HG02798 (cell line): Measurements from ENCODE around the gene C2CD2.

ENCODE experiments used
- ATAC-seq: cut with Tn5 transposase; IDR thresholded peaks from one replicate; pipeline ENCODE4 v1.9.1; 2021; ENCODE audit warnings: mild to moderate bottlenecking; ENCODE audit not compliant: unreplicated experiment, poor library complexity

Gene C2CD2

GRCh38 chr21:41975391-41976272 lies 21.8 kb upstream of the C2CD2 start:
- ATAC-seq: no peak

- no peak for ATAC-seq
These were observed 20.9 kb upstream of the C2CD2 start for GRCh38 chr21:41974752-41975053.

GRCh38 chr21:41973861-41974751 lies 20.3 kb upstream of the C2CD2 start:
- no peak for ATAC-seq

DNA sequence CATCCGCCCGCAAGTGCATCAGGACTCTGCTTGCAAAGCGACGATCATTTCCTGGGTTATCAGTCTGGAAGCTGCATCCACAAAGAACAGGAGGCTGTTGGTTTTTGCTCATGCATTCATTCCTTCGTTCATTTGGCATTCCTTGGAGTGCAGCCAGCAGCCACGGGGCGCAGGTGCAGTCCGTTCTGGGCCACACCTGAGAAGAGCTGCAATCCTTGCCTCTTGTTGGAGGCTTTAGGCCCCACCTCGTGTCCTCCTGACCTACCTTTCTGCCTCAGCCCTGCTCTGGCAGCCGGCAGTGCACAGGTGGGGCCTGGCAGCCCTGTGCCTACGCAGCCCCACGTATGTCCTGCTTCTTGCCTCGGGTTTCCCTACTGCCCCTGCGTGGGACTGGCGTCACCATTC lies 19.6 kb upstream of the C2CD2 start:
- no peak for ATAC-seq

GRCh38 chr21:41972511-41973205 lies 18.8 kb upstream of the C2CD2 start:
- no peak for ATAC-seq

DNA sequence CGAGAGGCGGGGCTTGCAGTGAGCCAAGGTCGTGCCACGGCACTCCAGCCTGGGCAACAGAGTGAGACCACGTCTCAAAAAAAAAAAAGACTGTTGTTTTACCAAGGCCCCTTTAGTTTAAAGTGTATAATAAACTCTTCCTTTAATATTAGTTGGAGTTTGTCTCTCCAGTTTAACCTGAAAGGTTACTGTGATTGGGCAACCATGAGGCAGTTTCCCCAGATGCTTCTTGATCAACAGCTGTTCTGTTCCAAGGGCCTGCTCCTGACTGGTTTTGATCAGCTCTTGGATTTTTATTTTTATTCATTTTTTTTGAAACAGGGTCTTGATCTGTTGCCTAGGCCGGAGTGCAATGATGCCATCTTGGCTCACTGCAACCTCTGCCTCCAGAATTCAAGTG lies 18.1 kb upstream of the C2CD2 start:
- ATAC-seq: no peak

DNA sequence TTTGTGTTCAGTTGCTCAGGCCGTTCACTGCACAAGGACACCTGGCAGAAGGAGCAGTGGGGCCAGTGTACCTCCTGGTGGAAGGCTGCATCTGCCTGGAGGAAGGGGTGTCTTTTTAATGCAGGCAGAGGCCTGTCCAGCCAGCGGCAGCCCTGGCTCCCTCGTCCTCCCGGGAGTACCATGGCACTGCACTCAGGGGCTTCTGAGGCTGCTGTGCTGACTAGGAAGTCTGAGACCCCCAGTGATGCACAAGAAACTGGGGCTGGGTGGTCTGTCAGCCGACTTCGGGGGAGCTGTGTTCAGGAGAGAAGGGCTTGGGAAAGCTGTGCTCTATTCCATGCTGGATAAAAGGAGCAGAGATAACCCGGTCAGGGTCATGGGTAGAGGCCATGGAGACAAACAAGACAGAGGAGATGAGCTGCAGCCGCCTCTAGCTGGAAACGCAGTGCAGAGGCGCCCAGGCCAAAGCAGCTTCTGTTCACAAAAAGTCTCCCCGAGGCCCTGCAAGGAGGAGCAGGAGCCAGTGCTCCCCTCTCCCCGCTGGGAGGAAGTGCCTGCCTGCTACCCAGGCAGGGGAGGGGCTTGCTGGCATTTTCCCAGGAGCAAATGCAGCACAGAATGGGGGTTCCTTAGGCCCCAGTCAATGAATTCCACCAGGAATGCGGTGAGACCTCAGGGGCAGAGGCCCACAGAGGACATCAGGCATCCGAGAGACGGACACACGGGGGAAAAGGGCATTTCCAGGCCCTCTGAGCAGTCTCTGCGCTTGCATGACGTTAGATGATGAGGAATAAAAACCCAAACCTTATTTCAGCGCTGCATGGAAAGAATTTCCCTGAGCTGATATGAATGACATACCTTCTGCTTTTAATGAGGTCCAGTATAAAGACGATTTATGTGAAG lies 17.2 kb upstream of the C2CD2 start:
- no peak for ATAC-seq

DNA sequence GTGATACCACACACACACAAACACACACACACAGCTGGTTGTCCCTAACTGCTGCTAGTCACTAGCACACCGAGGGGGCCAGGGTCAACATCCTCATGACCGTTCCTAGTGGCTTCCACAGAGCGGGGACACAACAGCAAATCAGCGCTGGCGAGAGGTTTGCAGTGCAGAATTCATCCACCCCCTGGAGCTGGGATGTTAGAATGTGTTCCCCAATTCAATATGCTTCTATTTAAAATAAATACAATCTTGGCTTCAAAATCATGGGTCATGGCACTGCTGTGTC lies 16.2 kb upstream of the C2CD2 start:
- ATAC-seq: no peak

DNA sequence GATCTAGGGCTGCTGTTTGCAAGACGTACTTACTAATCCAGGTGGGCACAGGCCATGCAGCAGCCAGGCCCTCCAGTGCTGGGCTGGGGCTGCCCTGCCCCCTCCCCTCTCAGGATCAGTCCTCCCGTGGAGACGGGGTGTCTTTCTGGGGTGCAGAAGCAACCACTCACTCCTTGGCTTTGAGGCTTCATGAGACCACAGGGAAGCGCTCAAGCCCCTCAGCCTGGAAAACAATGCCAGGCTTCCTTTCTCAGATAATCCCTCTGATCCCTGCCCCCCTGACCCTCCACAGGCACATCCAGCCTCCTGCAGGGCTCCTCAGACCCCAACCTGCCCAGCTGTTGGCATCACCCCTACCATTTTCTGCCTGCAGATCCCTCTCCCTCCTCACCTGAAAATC lies 13.9 kb upstream of the C2CD2 start:
- no peak for ATAC-seq

DNA sequence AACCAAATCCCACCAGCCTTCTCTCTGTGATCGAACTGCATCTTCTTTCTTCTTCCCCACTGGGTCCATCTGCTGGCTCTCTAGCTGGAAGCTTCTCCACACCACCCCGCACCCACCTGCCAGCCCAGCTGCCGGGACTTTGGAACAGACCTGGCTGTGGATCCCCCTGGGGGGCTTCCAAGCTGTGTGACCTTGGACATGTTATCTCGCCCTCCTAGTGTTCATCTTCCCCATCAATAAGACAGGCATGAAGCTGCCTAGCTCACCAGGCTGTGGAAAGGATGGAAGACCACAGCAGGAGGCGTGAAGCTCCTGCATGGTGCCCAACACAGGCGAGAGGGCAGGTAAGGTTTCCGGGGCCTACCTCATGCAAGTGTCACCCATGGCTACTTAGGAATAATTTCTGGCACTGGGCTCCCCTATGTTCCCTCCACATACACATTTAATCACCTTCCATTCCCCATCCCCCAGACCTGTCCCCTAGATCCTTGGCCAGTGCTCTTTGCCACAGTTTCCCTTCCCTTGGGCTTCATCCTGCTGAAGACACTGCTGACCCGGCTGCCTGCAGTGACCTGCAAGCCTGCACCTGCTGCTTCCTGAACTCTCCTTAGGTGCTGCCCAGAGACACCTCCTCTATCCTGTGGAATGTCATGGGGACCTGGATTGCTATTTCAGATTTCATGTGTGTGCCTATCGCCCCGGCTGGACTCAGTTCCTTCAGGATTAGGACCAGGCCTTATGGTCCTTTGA lies 13.2 kb upstream of the C2CD2 start:
- ATAC-seq: no peak

DNA sequence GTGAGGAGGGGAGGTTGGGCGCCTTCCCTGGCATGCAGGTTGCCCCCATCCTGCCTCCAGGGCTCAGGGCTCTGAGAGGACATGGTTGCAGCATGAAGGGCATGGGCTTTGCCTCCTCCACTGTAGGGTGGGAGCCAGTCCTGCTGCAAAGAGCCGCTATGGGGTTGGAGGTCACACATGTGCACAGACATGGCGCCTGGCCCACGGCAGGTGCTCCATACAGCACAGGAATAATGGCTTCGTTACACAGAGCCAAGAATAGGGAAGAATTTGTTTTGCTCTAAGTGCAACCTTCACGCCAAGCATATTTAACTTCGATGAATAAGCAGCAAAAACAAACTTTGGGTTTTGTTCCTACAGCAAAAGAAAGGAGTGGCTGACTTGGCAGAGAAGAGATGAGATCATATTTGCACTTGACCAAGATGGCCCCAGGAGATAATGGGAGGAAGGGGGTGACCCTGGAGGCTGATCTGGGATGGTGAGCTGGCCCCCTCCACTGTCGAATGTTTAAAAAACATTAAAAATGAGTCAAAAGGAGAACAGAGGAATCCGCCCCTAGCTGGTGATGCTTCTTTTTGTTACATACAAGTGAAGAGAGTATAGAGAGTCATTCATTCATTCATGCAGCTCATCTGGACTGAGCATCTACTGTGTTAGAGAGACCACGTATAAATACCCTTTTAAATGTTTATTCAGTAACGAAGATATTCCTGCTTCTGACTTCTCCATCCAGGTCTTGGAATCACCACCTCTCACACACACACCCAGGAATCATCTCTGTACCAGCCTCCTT lies 12.4 kb upstream of the C2CD2 start:
- no peak for ATAC-seq

DNA sequence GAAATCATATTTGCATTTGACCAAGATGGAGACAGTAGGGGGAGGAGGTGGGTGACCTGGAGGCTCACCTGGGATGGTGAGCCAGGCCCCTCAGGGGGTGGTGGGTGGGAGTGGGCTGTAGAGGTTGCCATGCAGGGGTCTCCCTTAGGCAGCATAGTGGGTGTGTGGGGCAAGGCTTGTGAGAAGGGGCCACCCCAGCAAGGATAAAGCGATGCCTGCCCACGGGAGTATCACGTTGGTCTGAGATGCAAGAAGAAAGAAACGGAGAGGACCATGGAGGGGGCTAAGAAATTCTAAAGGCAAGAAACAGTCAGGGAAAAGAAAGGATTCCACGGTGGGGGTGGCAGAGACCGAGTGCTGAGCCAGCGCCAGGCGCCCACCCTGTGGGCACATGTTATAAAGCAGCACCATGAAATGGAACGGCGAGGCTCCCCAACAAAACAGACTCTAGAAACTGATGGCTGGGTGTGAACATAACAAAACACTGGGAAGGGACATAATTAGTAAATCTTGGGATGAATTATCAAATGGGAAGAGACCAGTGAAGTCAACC lies 11.7 kb upstream of the C2CD2 start:
- no peak for ATAC-seq

- ATAC-seq: no peak
These were observed 11.2 kb upstream of the C2CD2 start for GRCh38 chr21:41965045-41965444.

DNA sequence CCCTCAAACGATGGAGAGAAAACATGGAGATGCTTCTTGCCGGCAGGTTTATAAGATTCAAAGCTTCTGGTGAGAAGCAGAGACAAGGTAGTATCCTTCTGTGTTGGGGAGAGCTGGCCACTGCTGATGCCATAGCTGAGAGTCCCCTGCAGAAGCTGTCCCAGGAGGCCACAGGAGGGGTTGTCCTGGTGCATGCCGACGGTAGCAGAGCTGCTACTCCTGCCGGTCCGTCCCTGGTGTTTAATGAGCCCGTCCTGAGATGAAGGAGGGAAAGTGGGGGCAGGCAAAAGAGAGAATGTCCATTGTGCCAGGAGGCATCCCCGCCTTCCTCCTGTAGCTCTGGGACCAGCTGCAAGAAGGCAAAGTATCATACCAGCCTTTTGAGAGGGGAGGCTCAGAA lies 10.4 kb upstream of the C2CD2 start:
- ATAC-seq: no peak

- ATAC-seq: no peak
These were observed 8.7 kb upstream of the C2CD2 start for GRCh38 chr21:41962425-41962966.

DNA sequence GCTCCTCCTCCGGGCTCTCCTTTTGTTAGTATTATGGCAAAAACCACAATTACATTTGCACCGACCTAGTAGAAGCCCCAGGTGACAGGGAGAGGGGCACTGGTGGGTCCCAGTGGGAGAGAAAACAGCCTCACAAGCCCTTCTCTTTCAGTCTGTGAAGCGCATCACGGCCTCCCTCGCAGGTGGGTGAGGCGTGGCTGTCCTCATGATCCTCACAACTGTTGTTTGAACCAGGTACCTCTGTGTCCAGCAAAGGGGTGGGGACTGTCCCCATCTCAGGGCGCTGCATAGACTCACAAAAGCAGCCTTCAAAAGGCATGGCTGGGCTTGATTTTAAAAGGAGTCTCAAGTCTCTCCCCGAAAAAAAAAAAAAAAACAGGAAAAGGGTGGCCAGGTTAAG lies 7.9 kb upstream of the C2CD2 start:
- no peak for ATAC-seq

GRCh38 chr21:41961282-41961701 lies 7.5 kb upstream of the C2CD2 start:
- ATAC-seq: no peak

- ATAC-seq: no peak
These were observed 6.6 kb upstream of the C2CD2 start for GRCh38 chr21:41960386-41960785.
